ENCODE data around the gene POGK. TPM values are rescaled to one million over a fixed set of nuclear protein-coding genes. Genes with fewer than 3 reads are reported as not detected.

The POGK gene
- total RNA-seq, 2 donors from 2014 or later, result 37.9 to 43.2 TPM

- TF ChIP-seq CTCF (conservative IDR thresholded peaks at IDR 0.05), result no peak
- no peaks in the 10 kb centered on the region for H3K9me3 Mint-ChIP-seq
- no peak overlapping the region for H3K27ac Mint-ChIP-seq
- H3K9ac ChIP-seq (ENCODE audit: extremely low read depth, low read length, poor library complexity, severe bottlenecking), result no peak overlapping the region
- peaks cover 25% of the 10 kb centered on the region for H3K4me1 Mint-ChIP-seq
- H3K27me3 ChIP-seq (ENCODE audit: control insufficient read depth, insufficient read depth, low read length, poor library complexity, severe bottlenecking), result no peaks in the 10 kb centered on the region
- H3K27ac ChIP-seq (ENCODE audit: low read depth, low read length), result no peak overlapping the region
- H3K4me3 ChIP-seq (ENCODE audit: low read length), result no peak overlapping the region
- H3K36me3 Mint-ChIP-seq (ENCODE audit: low read depth), result peaks cover 95% of the 10 kb centered on the region
- peaks cover 3% of the 10 kb centered on the region for H3K4me1 ChIP-seq (ENCODE audit: control insufficient read depth, insufficient read depth, low read length)
- no peaks in the 10 kb centered on the region for H3K27me3 Mint-ChIP-seq (ENCODE audit: insufficient read depth)
- no peak for DNase-seq
- no peak overlapping the region for H3K4me3 Mint-ChIP-seq
- H3K9me3 ChIP-seq (ENCODE audit: control insufficient read depth, low read length), result no peaks in the 10 kb centered on the region
- peaks cover 97% of the 10 kb centered on the region for H3K36me3 ChIP-seq (ENCODE audit: control insufficient read depth, insufficient read depth, low read length)
These were observed 8.9 kb downstream of the POGK start for GRCh38 chr1:166848193-166848592.

DNA sequence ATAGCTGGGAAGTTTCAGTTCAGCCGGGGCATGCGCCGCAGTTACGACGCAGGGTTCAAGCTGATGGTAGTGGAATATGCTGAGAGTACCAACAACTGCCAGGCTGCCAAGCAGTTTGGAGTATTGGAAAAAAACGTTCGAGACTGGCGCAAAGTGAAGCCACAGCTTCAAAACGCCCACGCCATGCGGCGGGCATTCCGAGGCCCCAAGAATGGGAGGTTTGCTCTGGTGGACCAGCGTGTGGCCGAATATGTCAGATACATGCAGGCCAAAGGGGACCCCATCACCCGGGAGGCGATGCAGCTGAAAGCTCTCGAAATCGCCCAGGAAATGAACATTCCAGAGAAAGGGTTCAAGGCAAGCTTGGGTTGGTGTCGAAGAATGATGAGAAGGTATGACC, 9.9 kb downstream of the POGK start:
- Mint-ChIP-seq H3K36me3 (ENCODE audit: low read depth) (peaks cover 94% of the 10 kb centered on the region), H3K4me1 (peaks cover 19% of the 10 kb centered on the region), H3K9me3 (no peaks in the 10 kb centered on the region), H3K27ac (no peak overlapping the region), H3K4me3 (no peak overlapping the region), H3K27me3 (ENCODE audit: insufficient read depth) (no peaks in the 10 kb centered on the region)
- no peaks in the 10 kb centered on the region for H3K9me3 ChIP-seq (ENCODE audit: control insufficient read depth, low read length)
- peaks cover 97% of the 10 kb centered on the region for H3K36me3 ChIP-seq (ENCODE audit: control insufficient read depth, insufficient read depth, low read length)
- 95 to 99% methylated on average over 15 to 20 of the region's 20 CpGs for WGBS, 2 experiments (ENCODE audit: insufficient coverage in 1 of 2, insufficient read length in 1 of 2)
- no peak for DNase-seq
- no peak overlapping the region for H3K9ac ChIP-seq (ENCODE audit: extremely low read depth, low read length, poor library complexity, severe bottlenecking)
- H3K27me3 ChIP-seq (ENCODE audit: control insufficient read depth, insufficient read depth, low read length, poor library complexity, severe bottlenecking), result no peaks in the 10 kb centered on the region
- peaks cover 3% of the 10 kb centered on the region for H3K4me1 ChIP-seq (ENCODE audit: control insufficient read depth, insufficient read depth, low read length)
- H3K4me3 ChIP-seq (ENCODE audit: low read length), result no peak overlapping the region
- TF ChIP-seq CTCF (conservative IDR thresholded peaks at IDR 0.05), result no peak
- no peak overlapping the region for H3K27ac ChIP-seq (ENCODE audit: low read depth, low read length)

DNA sequence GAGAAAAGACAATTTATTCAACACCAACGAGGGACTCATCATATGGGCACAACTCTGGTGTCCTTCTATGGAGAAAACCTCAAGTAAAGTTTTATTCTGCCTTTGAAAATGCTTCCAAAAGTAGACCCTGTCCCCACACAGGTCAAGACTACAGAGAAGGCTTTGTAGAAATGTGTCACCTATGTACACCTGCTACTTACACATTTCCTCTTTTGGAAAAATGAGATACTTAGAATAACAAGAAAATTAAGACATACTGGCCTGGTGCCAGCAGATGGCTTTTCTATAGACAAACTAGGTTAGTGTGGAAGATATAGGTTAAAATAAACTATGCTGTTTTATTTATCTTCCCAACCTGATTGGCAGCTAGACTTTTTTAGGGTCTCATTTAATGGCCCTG, 13.6 kb downstream of the POGK start:
- TF ChIP-seq CTCF (conservative IDR thresholded peaks at IDR 0.05), result no peak

More for the DNA sequence above, 13.6 kb downstream of the POGK start:
- Histone ChIP-seq H3K4me1 (ENCODE audit: control insufficient read depth, insufficient read depth, low read length) (peaks cover 9% of the 10 kb centered on the region), H3K36me3 (ENCODE audit: control insufficient read depth, insufficient read depth, low read length) (peaks cover 94% of the 10 kb centered on the region), H3K27me3 (ENCODE audit: control insufficient read depth, insufficient read depth, low read length, poor library complexity, severe bottlenecking) (no peaks in the 10 kb centered on the region), H3K9ac (ENCODE audit: extremely low read depth, low read length, poor library complexity, severe bottlenecking) (no peak overlapping the region), H3K9me3 (ENCODE audit: control insufficient read depth, low read length) (no peaks in the 10 kb centered on the region), H3K27ac (ENCODE audit: low read depth, low read length) (no peak overlapping the region), H3K4me3 (ENCODE audit: low read length) (no peak overlapping the region)
- Mint-ChIP-seq H3K27me3 (ENCODE audit: insufficient read depth) (no peaks in the 10 kb centered on the region), H3K27ac (no peak overlapping the region), H3K4me1 (peaks cover 34% of the 10 kb centered on the region), H3K4me3 (no peak overlapping the region), H3K36me3 (ENCODE audit: low read depth) (peaks cover 74% of the 10 kb centered on the region), H3K9me3 (no peaks in the 10 kb centered on the region)
- no peak for DNase-seq
- 0% methylated on average over 1 of the region's 1 CpG; no CpG with 5 or more reads in 1 of the 2 experiments for whole genome bisulfite sequencing, 2 experiments (ENCODE audit: insufficient coverage in 1 of 2, insufficient read length in 1 of 2)

Data from endodermal cell (in vitro differentiated cells).